CD4-positive, alpha-beta T cell treated with Interleukin-15 for 4 hours (primary cell): Measurements from ENCODE around the gene SERPINA4.
"Not testable (repeated sequence)": the region's sequence is repeated elsewhere in the genome, so short reads cannot be mapped to it uniquely, and the experiment has no call there.

Experiments used
- DNase-seq: peaks from one replicate; pipeline ENCODE4 v3.0.0-alpha.2; 2020; ENCODE audit warnings: low spot score

Gene SERPINA4

DNA sequence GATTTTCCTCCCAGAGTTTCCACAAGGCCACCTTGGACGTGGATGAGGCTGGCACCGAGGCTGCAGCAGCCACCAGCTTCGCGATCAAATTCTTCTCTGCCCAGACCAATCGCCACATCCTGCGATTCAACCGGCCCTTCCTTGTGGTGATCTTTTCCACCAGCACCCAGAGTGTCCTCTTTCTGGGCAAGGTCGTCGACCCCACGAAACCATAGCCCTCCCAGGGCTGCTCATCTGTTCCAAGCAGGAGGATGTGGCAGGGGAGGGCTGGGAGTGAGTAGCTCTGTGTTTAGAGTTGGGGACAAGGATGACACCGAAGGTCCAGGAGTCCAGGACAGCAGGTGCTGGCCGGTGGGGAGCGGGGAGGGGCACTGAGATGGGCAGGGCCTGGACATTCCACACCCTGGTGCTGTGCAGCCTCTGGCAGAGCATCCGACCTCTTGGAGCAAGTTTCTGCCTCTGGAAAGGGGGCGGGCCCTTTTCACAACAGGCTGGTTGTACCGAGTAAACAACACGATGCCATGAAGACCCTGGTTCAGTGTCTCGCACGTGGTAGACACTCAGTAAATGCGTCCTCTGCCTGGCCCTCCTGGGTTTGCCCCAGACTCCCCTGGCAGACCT is 8.2 kb downstream of the SERPINA4 start:
- no peak for DNase-seq

- no peak for DNase-seq
Measured at GRCh38 chr14:94570002-94570400, 8.8 kb downstream of the SERPINA4 start.

DNA sequence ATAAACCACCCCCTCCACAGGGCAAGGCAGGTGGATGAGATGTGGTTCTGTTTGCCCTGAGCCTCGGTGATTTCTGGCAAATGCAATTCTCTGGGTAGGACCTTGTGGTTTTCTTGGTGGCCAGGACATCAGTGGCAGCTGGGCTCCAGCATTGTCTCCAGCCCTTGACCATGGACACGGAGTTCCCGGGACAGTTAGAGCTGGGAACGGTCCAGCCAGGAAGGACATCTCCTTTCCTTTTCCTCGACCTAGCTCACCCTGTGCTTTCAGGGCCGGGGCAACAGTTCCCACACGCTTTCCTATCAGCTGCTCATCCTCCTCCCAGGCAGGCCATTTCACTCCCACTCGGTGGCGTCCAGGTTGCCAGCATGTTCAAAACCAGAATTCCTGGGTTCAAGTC is 9.2 kb downstream of the SERPINA4 start:
- no peak for DNase-seq

DNA sequence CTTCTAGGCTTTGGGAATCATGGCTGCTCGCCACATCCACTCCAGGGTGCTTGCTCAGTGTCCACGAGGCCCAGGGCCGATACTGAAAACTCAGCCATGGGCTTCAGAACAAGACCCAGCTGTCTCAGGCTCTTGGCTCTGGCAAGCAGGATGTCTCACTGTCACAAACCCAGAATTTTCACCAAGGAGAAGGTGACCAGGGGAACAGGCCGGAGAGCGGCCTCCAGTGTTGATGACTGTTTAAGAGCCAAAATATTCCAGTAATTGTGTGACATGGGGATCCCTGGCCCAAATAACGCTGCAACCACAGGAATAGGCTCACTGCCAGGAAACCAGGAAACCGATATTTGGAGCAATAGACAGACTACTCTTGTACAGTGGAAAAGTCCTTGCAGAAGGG is 10.2 kb downstream of the SERPINA4 start:
- DNase-seq: no peak

DNA sequence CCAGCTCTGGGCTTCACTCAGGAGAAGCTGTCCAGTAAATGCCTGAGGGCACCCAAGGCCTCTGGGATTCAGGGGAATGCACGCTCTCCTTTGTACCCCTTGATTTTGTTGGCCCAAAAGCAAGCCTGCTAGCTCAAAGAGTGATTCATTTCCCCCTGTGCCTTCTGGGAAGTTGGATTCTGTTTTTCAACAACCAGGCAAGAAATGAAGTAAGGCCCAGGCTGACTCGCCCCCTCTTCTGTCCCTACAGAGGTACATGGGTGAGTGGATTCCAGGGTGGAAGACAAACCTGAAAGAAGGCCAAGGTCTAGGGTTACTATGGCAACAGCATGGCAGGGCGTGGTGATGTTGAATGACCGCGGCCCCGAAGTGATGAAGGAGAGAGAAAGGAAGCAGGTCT is 10.7 kb downstream of the SERPINA4 start:
- DNase-seq: no peak

- DNase-seq: no peak
Measured at GRCh38 chr14:94572637-94573303, 11.5 kb downstream of the SERPINA4 start.

DNA sequence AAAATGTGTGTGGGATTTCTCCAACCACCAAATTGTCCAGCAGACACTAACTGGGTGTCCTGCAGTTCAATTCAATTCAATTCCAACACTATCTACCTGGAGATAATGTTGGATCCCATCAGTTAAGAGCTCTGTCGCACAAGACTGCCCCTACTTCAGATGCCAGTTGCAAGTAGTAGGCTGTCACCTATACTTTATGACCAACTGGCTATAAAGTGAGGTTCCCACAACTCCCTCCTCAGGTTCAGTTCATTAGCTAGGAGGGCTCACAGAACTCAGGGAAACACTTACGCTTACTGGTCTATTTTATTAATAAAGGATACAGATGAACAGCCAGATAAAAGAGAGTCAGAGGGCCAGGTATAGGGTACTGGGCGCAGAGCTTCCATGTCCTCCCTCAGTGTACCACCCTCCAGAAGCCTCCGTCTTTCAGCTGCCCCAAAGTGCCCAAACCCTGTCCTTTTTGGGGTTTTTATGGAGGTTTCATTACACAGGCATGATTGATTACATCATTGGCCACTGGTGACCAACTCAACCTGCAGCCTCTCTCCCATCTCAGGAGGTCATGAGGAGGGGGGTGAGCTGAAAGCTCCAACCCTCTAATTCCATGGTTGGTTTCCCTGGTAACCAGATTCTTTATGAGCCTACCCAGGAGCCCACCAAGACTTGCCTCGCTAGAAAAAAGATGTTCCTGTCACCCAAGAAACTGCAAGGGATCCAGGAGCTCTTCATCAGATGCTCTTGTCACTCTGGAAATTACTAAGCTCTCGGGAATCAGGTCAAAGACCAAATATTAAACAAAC is 12.4 kb downstream of the SERPINA4 start:
- no peak for DNase-seq

- DNase-seq: no peak
Measured at GRCh38 chr14:94574336-94574735, 13.1 kb downstream of the SERPINA4 start.

GRCh38 chr14:94575730-94576585 is 14.7 kb downstream of the SERPINA4 start:
- DNase-seq: no peak

- not testable (repeated sequence) for DNase-seq
Measured at GRCh38 chr14:94577472-94577871, 16.2 kb downstream of the SERPINA4 start.

- no peak for DNase-seq
Measured at GRCh38 chr14:94578712-94579111, 17.5 kb downstream of the SERPINA4 start.

DNA sequence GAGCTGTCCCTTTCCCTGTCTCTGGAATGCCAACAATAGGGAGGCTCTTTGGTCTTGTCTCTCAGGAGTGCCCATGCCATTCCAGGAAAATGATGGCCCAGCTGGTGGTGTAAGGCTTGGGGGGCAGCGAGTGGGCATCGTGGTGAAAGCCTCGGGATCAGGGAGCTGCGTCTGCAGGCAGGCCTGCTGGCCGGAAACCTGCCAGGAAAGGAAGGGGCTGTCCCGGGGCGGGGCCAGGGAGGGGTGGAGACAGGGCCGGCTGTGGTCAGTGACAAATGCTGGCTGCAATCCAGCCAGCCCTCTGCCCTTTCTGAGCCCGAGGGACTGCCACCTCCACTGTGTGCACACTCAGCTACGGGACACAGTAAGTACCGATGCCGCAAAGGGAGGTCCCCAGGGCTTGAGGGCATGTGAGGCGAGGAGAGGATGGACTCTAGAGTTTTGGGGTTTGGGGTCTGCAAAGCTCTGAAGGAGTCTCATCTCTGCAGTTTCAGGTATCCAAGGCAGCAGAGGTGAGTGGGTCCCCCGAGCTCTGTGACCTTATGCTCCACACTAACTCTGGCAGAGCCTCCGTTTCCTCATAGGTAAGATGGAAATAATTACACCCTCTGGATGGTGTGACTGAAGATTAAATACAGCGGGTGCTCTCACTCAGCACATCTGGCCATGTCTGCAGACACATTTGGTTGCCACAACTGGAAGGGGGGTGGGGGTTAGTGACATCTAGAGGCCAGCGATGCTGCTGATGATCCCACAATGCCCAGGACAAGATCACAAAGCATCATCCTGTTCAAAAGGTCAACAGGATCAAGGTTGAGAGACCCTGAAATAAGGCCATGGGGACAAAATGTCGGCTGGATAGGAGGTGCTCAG is 20.1 kb downstream of the SERPINA4 start, which contains the start of gene SERPINA5:
TSS of gene SERPINA5 (plus strand) at position 300 of the 873 bp plus-strand sequence. CDS start 5,937 bp downstream, outside the sequence.
- DNase-seq: no peak

DNA sequence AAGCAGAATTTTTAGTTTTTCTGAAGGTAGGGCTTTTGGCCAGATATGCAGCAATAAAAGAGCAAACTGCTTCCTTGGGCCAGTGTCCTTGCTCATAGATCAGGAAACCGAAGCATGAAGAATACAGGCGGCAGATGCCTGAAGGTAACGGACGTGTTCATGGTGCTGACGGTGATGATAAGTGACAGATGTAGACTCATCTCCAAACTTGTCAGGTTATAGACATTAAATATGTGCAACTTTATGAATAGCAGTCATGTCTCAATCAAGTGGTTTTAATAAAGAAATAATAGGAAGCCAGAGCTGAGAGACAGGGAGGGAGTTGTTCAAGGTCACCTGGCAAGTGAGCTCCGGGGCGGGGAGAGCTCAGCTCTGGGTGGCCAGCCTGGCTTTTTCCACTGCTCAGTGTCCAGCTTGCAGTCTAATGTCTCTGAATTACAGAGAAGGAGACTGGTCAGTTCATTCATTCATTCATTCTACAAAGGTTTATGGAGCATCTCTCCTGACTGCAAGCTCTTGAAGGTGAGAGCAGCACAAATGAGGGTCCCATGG is 21.0 kb downstream of the SERPINA4 start:
- DNase-seq: no peak

DNA sequence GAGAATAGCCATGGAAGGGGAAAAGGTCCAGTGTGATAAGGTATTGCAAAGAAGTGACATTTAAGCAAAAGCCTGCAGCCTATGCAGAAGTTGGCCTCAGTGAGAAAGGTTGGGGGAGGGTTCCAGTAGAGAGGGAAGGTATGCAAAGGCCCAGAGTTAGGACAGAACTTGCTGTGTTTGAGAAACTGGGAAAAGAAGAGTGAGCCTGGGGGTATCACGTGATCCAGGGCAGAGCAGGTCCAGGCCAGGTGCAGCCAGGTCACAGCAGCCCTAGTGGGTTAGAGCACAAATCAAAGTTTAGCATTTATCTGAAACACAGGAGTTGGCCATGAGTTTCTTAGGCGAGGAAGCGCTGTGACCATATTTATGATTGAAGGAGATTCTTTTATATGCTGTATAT is 21.6 kb downstream of the SERPINA4 start:
- DNase-seq: no peak

DNA sequence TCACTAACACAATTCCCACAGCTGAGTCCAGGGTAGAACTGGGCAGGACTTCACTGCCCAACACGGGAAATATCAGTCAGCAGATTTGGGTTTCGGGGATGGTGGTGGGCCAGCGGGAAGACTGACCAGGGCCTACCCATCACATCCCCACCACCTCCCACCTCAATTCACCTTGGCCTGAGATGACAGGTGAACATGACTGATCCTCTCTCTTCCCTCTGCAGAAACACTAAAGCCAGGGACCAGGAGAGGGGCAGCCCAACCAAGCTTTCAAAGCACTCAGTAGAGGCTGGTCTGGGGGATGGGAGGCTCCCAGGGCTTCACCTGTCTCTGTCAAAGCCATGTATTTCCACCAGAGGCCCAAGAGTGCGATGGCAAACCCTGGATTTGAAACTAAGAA is 22.3 kb downstream of the SERPINA4 start:
- DNase-seq: no peak

DNA sequence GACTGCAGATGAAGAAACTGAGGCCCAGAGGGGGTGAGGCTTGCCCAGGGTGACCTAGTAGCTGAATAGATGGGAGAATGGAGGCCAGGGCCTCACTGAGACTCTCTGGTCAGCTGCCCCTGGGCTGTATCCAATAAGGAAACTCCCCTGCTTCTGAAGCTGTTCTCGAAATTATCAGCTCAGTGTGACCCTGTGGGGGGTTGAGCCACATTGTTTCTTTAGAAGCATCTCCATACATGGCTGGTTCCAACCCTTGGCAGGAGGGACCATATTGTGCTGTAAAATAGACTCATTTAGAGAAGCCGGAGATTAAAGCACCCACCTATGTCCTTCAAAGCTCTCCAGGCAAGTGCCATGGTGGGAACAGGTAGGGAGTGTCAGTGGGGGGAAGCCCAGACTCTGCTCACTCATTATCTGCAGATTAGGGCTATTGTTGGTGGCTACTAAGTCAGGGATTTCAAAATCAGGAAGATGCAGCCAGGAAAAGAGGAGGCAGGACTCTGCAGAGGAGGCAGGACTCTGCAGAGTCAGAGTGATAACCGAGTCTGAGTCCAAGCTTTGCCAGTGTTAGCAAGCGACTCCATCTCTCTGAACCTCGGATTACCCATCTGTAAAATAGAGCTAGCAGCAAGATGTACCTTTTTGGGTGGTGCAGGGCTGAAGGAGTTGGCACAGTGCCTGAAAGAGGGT is 23.5 kb downstream of the SERPINA4 start:
- DNase-seq: no peak

DNA sequence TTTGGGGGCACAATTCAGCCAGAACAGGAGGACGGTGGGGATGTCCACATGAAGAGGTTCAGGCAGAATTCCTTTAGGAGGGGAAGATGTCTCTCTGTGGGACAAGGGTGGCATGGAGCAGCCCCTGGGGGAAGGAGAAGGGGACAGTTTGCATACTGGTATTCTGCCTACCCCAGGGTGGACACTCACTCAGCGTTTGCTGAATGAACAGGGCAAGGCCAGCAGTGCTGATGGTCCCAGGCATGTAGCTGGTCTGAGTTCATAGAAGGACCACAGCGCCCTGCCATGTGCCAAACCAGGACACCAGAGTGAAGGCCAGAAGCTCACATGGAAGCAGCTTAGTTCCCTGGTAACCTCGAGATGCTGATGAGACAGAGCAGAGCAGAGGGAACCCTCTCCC is 25.4 kb downstream of the SERPINA4 start:
- no peak for DNase-seq

DNA sequence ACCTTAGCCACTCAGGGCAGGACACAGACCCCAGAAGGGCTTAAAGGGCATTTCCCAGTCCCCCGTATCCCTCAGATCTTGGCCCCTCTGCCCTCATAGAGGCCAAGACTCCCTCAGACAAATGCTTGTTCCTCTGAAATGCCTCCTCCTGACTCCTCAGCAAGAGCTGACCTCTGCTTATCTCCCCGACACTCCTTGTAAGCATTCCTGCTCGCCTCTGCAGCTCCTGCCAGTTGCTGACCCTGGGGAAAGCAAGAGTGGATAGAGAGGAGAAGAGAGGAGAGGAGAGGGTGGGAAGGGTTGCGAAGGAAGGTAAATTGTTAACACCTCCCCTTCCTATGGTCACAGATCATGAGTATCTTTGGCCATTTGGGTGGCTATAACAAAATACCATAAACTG is 27.1 kb downstream of the SERPINA4 start:
- no peak for DNase-seq

DNA sequence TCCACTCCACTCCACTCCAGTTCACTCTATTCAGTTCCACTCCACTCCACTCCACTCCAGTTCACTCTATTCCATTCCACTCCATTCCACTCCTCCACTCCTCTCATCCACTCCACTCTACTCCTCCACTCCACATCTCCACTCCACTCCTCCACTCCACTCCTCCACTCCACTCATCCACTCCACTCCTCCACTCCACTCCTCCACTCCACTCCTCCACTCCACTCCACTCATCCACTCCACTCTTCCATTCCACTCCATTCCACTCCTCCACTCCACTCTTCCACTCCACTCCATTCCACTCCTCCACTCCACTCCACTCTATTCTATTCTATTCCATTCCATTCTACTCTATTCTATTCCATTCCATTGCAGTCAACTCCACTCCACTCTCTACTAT is 29.8 kb downstream of the SERPINA4 start:
- no peak for DNase-seq

GRCh38 chr14:94591871-94592270 is 30.6 kb downstream of the SERPINA4 start:
- no peak for DNase-seq
